PC-3 (cell line): ENCODE data around the gene BPIFB1. TPM values are rescaled to one million over a fixed set of nuclear protein-coding genes. Genes with fewer than 3 reads are reported as not detected.

Experiments used
- ATAC-seq: fragments of 200-7000 bp; cut with Tn5 transposase; 2 replicates; pipeline ENCODE4 v1.9.1; 2020; ENCODE audit warnings: mild to moderate bottlenecking, moderate library complexity
- BruUV-seq: library from RNA; stranded (reverse); fragments of 400-500 nt; replicated peaks from 2 replicates; lab custom pipeline; 2021; lab: Mats Ljungman, UMichigan
- CTCF ChIA-PET: fragments of 300-600 bp; sonication (Branson Sonifier 250); formaldehyde crosslinking; loops from one replicate; lab custom pipeline; 2022; ENCODE audit warnings: antibody characterized with exemption; lab: Charles Lee
- POLR2A ChIA-PET: fragments of 300-600 bp; sonication (Branson Sonifier 250); formaldehyde crosslinking; loops from one replicate; lab custom pipeline; 2022; ENCODE audit warnings: antibody characterized with exemption; ENCODE audit not compliant: unreplicated experiment; lab: Charles Lee
- DNase-seq: peaks from one replicate; pipeline ENCODE4 v3.0.0-alpha.2; 2015
- H2AFZ ChIP-seq: fragments of 300-600 bp; sonication (generic); 2 replicates; pipeline ENCODE4 v1.6.0; 2016; ENCODE audit warnings: antibody characterized with exemption, low read length
- H3F3A ChIP-seq: fragments of 300-600 bp; sonication (generic); one replicate; pipeline ENCODE4 v1.6.0; 2017; ENCODE audit warnings: antibody characterized with exemption, low read length, control low read depth, mild to moderate bottlenecking; ENCODE audit not compliant: unreplicated experiment
- H3K27ac ChIP-seq: fragments of 300-600 bp; sonication (generic); 2 replicates; pipeline ENCODE4 v1.5.1; 2016; ENCODE audit warnings: mild to moderate bottlenecking, low read length
- H3K27me3 ChIP-seq: fragments of 300-600 bp; sonication (generic); 2 replicates; pipeline ENCODE4 v1.6.1; 2016; ENCODE audit warnings: low read length, mixed read lengths
- H3K36me3 ChIP-seq: fragments of 300-600 bp; sonication (generic); 2 replicates; pipeline ENCODE4 v1.6.1; 2016; ENCODE audit warnings: low read depth, mixed run types, low read length, mixed read lengths
- H3K4me1 ChIP-seq: fragments of 300-600 bp; sonication (generic); 2 replicates; pipeline ENCODE4 v1.5.1; 2016; ENCODE audit warnings: low read length; ENCODE audit not compliant: insufficient read depth
- H3K4me2 ChIP-seq: fragments of 300-600 bp; sonication (generic); 2 replicates; pipeline ENCODE4 v1.6.0; 2016; ENCODE audit warnings: low read length
- H3K4me3 ChIP-seq: fragments of 300-600 bp; sonication (generic); 2 replicates; pipeline ENCODE4 v1.5.1; 2016; ENCODE audit warnings: mild to moderate bottlenecking, low read length, mixed read lengths
- H3K79me2 ChIP-seq: fragments of 300-600 bp; sonication (generic); 2 replicates; pipeline ENCODE4 v1.6.1; 2017; ENCODE audit warnings: low read length, mixed read lengths
- H3K9ac ChIP-seq: fragments of 300-600 bp; sonication (generic); 2 replicates; pipeline ENCODE4 v1.6.0; 2016; ENCODE audit warnings: mild to moderate bottlenecking, low read length
- H3K9me2 ChIP-seq: fragments of 300-600 bp; sonication (generic); replicated peaks from 2 replicates; pipeline ENCODE4 v1.6.1; 2016; ENCODE audit warnings: mixed run types, low read length, mixed read lengths
- H3K9me3 ChIP-seq: fragments of 300-600 bp; sonication (generic); 2 replicates; pipeline ENCODE4 v1.6.1; 2016; ENCODE audit warnings: low read length, mixed read lengths
- H4K20me1 ChIP-seq: fragments of 300-600 bp; sonication (generic); 2 replicates; pipeline ENCODE4 v1.6.1; 2016; ENCODE audit warnings: low read length, mixed read lengths
- CTCF ChIP-seq: fragments of 300-600 bp; sonication (generic); conservative IDR thresholded peaks from 2 replicates; pipeline ENCODE4 v1.5.1; 2017; ENCODE audit warnings: antibody characterized with exemption, low read depth, mild to moderate bottlenecking, low read length
- EZH2 ChIP-seq: fragments of 300-600 bp; sonication (generic); IDR thresholded peaks from one replicate; pipeline ENCODE4 v1.6.1; 2017; ENCODE audit warnings: antibody characterized with exemption, mild to moderate bottlenecking, low read length; ENCODE audit not compliant: unreplicated experiment
- EZH2phosphoT487 ChIP-seq: fragments of 300-600 bp; sonication (generic); IDR thresholded peaks from 2 replicates; pipeline ENCODE4 v1.6.1; 2018; ENCODE audit warnings: mild to moderate bottlenecking, antibody characterized with exemption, low read length, borderline replicate concordance
- intact Hi-C: fragments of 100-400 bp; cut with micrococcal nuclease; formaldehyde crosslinking; loops from 2 replicates; pipeline ENCODE4 v1.9.0; 2023
- total RNA-seq: library from RNA; depleted of rRNA; stranded (reverse); fragments of >200 nt; gene quantifications from 2 replicates; pipeline ENCODE4 v1.2.3, GENCODE V29; 2014

BPIFB1 gene
- total RNA-seq, 1 experiment from 2014 or later, result not detected

- H2AFZ ChIP-seq, result no peak overlapping the region
- no peak overlapping the region for H3K27ac ChIP-seq
- no peaks in the 10 kb centered on the region for H3K9me3 ChIP-seq
- no peaks in the 10 kb centered on the region for H3K36me3 ChIP-seq
- H3K4me1 ChIP-seq, result no peaks in the 10 kb centered on the region
- H3K79me2 ChIP-seq, result no peaks in the 10 kb centered on the region
- ChIA-PET POLR2A (no interaction called here), CTCF (no interaction called here)
- BruUV-seq, result no TSS peak
- H3K9ac ChIP-seq, result no peak overlapping the region
- H3K9me2 ChIP-seq, result no peaks in the 10 kb centered on the region
- intact Hi-C loops, result no loop called here
- no peak for ATAC-seq
- H3F3A ChIP-seq, result no peaks in the 10 kb centered on the region
- DNase-seq, result no peak
- no peak overlapping the region for H3K4me3 ChIP-seq
- H3K27me3 ChIP-seq, result peaks cover 27% of the 10 kb centered on the region
- no peak overlapping the region for H3K4me2 ChIP-seq
- TF ChIP-seq EZH2phosphoT487 (no peak), CTCF (no peak), EZH2 (no peak)
- no peaks in the 10 kb centered on the region for H4K20me1 ChIP-seq
Observed at GRCh38 chr20:33334111-33334510, 51.1 kb downstream of the BPIFB1 start.

- no peak overlapping the region for H3K4me3 ChIP-seq
- H4K20me1 ChIP-seq, result no peaks in the 10 kb centered on the region
- BruUV-seq, result no TSS peak
- DNase-seq, result no peak
- ChIA-PET POLR2A (no interaction called here), CTCF (no interaction called here)
- H3K36me3 ChIP-seq, result no peaks in the 10 kb centered on the region
- no peak overlapping the region for H3K9ac ChIP-seq
- intact Hi-C loops, result no loop called here
- H3K27ac ChIP-seq, result no peak overlapping the region
- no peak for ATAC-seq
- TF ChIP-seq CTCF (no peak), EZH2phosphoT487 (no peak), EZH2 (no peak)
- H3K79me2 ChIP-seq, result no peaks in the 10 kb centered on the region
- H3K9me3 ChIP-seq, result no peaks in the 10 kb centered on the region
- no peaks in the 10 kb centered on the region for H3K4me1 ChIP-seq
- H3F3A ChIP-seq, result no peaks in the 10 kb centered on the region
- peaks cover 11% of the 10 kb centered on the region; the same call in 1 of the 2 replicates for H3K27me3 ChIP-seq
- no peak overlapping the region for H2AFZ ChIP-seq
- no peak overlapping the region for H3K4me2 ChIP-seq
- no peaks in the 10 kb centered on the region for H3K9me2 ChIP-seq
Observed at GRCh38 chr20:33336375-33336774, 53.4 kb downstream of the BPIFB1 start.

GRCh38 chr20:33337119-33337518 is 54.1 kb downstream of the BPIFB1 start:
- TF ChIP-seq EZH2 (no peak), CTCF (peak; percentile 21; the same call in 1 of the 2 replicates)

More at GRCh38 chr20:33337119-33337518, 54.1 kb downstream of the BPIFB1 start:
- no peaks in the 10 kb centered on the region for H4K20me1 ChIP-seq
- no peaks in the 10 kb centered on the region for H3K79me2 ChIP-seq
- no peak overlapping the region for H3K27ac ChIP-seq
- CTCF ChIA-PET, result interaction anchor here (0.6 kb wide), 1 partner anchor 730 kb away, joined by 3 read pairs; no protein-coding TSS in a partner anchor
- H3K4me2 ChIP-seq, result no peak overlapping the region
- H3K27me3 ChIP-seq, result peaks cover 4% of the 10 kb centered on the region; the same call in 1 of the 2 replicates
- ATAC-seq, result 0 out of 2 replicates have a peak, but pooled peaks have one; percentile 27
- peak; percentile 10 for DNase-seq
- no peaks in the 10 kb centered on the region for H3F3A ChIP-seq
- no peak overlapping the region for H2AFZ ChIP-seq
- H3K9ac ChIP-seq, result no peak overlapping the region
- intact Hi-C loops, result no loop called here
- H3K9me2 ChIP-seq, result no peaks in the 10 kb centered on the region
- no TSS peak for BruUV-seq
- H3K36me3 ChIP-seq, result no peaks in the 10 kb centered on the region
- H3K9me3 ChIP-seq, result no peaks in the 10 kb centered on the region
- H3K4me1 ChIP-seq, result no peaks in the 10 kb centered on the region
- POLR2A ChIA-PET, result no interaction called here
- no peak overlapping the region for H3K4me3 ChIP-seq
